LNCAP (cell line): ENCODE measurements around the gene FARS2.

Experiments
- TF ChIP-seq, protein P1 (sequence below): fragments of 450-650 bp; IDR thresholded peaks from 2 replicates; pipeline ENCODE4 v1.5.1; 2017; ENCODE audit warnings: mild to moderate bottlenecking

Gene FARS2

GRCh38 chr6:5290097-5290496 lies 28.8 kb downstream of the FARS2 start:
- TF ChIP-seq, protein P1, sequence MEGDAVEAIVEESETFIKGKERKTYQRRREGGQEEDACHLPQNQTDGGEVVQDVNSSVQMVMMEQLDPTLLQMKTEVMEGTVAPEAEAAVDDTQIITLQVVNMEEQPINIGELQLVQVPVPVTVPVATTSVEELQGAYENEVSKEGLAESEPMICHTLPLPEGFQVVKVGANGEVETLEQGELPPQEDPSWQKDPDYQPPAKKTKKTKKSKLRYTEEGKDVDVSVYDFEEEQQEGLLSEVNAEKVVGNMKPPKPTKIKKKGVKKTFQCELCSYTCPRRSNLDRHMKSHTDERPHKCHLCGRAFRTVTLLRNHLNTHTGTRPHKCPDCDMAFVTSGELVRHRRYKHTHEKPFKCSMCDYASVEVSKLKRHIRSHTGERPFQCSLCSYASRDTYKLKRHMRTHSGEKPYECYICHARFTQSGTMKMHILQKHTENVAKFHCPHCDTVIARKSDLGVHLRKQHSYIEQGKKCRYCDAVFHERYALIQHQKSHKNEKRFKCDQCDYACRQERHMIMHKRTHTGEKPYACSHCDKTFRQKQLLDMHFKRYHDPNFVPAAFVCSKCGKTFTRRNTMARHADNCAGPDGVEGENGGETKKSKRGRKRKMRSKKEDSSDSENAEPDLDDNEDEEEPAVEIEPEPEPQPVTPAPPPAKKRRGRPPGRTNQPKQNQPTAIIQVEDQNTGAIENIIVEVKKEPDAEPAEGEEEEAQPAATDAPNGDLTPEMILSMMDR = no peak

DNA sequence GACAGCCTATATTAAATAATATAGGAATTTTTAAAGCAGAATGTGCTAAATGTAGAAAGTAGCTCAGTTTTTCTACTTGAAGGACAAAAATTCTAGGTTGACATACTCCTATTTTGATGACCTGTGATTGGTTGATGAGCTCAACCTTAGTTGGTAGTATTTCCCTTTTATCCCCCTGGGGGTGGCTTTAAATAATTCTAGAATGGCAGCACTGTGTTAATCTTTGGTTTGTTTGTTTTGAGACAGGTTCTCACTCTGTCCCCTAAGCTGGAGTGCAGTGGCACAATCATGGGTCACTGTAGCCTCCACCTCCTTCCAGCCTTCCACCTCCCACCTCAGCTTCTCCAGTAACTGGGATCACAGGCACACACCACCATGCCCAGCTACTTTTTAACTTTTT lies 29.2 kb downstream of the FARS2 start:
- TF ChIP-seq, protein P1 = no peak

DNA sequence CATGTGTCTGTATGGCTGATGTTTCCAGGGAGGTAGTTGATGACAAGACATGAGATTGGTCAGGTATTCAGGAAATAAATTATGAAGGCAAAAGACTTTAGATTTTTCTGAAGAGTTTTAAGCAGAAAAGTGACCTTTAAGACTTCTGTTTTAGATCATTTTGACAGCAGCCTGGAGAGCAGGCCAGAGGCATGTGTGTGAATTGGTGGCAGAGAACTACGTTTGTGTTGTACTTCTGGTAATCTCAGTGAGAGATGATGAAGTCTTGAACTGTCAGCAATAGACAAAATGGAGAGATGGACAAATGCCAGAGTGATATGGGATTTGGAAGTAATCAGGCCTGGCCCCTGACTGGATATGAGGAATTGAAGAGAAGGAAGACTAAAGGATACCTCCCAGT lies 30.8 kb downstream of the FARS2 start:
- TF ChIP-seq, protein P1 = no peak

DNA sequence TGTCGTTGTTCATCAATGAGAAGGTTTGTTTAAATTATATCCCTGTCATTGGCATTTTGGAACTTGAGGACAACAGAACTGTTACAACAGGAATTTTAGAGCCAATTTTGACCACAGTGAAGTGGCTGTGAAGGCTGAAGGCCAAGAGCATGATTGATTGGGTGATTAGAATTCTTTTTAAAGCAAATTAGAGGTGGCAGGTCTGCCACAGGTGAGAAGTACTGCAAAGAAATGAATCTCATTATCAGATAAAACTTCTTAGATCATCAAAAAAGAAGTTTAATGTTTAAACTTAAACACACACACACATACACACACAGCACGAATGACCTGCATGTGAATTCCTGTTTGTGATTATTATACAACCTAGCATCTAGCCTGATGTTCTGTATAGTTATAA lies 32.4 kb downstream of the FARS2 start:
- TF ChIP-seq, protein P1 = no peak

DNA sequence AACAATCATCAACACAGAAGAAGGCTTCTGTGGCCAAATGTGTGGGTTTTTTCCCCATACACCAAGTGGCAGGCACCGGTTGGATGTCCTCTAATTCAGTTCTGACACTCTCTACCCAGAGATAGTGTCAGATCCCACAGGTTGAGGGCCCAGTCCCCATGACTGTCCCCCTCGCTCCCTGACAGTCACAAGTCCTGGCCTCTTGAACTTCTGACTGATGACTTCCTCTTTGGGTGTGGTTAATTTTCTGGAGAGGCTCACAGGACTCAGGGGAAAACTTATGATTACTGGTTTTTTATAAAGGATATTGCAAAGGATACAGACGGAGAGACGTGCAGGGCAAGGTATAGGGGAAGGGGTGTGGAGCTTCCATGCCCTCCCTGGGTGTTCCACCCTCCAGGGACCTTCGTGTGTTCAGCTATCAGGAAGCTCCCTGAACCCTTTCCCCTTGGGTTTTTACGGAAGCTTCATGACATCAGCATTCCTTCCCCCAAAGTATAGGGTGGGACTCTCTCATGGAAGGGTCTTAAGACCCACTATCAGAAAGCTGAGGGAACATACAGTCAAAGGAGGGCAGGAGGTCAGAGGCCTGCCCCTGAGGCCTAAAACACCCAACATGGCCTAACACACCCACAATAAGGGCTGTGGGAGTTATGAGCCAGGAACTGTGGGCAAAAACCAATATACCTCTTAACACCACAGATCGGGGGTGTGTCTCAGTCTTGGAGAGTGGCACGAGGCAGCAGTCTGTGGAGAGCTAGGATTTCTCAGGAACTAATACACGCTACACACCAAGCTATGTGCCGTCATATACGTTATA lies 33.3 kb downstream of the FARS2 start:
- TF ChIP-seq, protein P1 = no peak

DNA sequence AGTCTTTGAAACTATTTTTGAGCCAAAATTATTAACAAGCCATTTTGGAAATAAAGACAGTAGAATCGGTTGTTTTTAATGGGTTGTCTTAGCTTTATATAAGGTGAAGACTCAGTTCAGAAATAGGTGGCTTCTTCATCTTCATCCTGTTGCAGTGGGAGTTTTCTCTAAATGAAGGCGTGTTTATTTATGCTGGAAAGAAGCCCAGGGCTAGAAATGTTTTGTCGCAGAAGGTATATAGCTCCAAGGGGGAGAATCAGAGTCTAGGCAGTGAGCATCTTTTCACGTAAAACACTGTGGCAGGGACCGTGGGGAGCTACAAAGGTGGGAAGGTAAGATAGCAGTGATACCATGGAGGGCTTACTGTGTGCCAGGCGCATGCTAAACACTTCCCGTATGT lies 34.3 kb downstream of the FARS2 start:
- TF ChIP-seq, protein P1 = no peak

- TF ChIP-seq, protein P1 = no peak
Measured at GRCh38 chr6:5300206-5300764, 39.0 kb downstream of the FARS2 start.
